GM12892 (cell line): ENCODE data around the gene ITIH1.

ENCODE experiments used
- POLR2A ChIP-seq: IDR thresholded peaks from 2 replicates; pipeline ENCODE4 v1.6.1; 2011; ENCODE audit warnings: low read depth, low read length, control low read depth
- POLR2AphosphoS5 ChIP-seq: IDR thresholded peaks from 2 replicates; pipeline ENCODE4 v1.6.1; 2011; ENCODE audit warnings: low read depth, low read length, control low read depth
- TAF1 ChIP-seq: IDR thresholded peaks from 2 replicates; pipeline ENCODE4 v1.6.1; 2011; ENCODE audit warnings: low read depth, mild to moderate bottlenecking, control low read depth, low read length, borderline replicate concordance

- no peak for TF ChIP-seq POLR2A
- no peak for TF ChIP-seq POLR2AphosphoS5
- no peak for TF ChIP-seq TAF1
These were observed 42.5 kb downstream of the ITIH1 start for GRCh38 chr3:52819936-52820335.
